Astrocyte of the cerebellum (primary cell): Measurements from ENCODE around the gene AQR.
A peak's percentile ranks its signal among the peaks of the same experiment; 100 is the strongest.

Experiments used
- DNase-seq: peaks from one replicate; pipeline ENCODE4 v3.0.0-alpha.2; 2011; ENCODE audit warnings: low read depth
- H3K4me3 ChIP-seq: 2 replicates; pipeline ENCODE4 v1.5.1; 2011; ENCODE audit warnings: mild to moderate bottlenecking, low read depth, low read length, moderate library complexity
- in situ Hi-C: cut with HindIII; loops from 2 replicates; pipeline ENCODE4 v1.10.0; 2017; ENCODE audit warnings: low sequenced_read_pairs
- TF ChIP-seq, protein P1 (sequence below): IDR thresholded peaks from 2 replicates; pipeline ENCODE4 v1.5.1; 2012; ENCODE audit warnings: low read length, low read depth, moderate library complexity, mild to moderate bottlenecking; ENCODE audit errors: missing control alignments

The AQR gene

DNA sequence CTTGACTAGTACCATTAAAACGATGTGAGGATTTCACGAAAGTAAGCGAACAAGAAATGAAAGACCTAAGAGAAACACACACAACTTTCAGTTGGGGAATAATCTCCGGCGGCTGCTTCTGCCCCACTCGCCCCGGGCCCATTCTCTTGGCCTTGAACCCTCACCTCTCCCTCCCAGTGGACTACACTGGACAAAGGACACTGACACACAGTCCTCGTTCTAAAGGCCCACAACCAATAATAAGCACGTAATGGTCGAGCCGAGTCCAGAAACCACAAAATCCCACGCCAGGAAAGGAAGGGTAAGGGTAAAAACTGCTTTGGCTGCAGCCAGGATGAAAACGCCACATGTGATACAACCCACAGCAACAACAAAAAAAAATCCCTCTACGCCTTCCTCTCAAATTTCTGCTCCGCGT is 18.1 kb upstream of the AQR start:
- TF ChIP-seq, protein P1, sequence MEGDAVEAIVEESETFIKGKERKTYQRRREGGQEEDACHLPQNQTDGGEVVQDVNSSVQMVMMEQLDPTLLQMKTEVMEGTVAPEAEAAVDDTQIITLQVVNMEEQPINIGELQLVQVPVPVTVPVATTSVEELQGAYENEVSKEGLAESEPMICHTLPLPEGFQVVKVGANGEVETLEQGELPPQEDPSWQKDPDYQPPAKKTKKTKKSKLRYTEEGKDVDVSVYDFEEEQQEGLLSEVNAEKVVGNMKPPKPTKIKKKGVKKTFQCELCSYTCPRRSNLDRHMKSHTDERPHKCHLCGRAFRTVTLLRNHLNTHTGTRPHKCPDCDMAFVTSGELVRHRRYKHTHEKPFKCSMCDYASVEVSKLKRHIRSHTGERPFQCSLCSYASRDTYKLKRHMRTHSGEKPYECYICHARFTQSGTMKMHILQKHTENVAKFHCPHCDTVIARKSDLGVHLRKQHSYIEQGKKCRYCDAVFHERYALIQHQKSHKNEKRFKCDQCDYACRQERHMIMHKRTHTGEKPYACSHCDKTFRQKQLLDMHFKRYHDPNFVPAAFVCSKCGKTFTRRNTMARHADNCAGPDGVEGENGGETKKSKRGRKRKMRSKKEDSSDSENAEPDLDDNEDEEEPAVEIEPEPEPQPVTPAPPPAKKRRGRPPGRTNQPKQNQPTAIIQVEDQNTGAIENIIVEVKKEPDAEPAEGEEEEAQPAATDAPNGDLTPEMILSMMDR, result no peak
- in situ Hi-C loops, result no loop called here

DNA sequence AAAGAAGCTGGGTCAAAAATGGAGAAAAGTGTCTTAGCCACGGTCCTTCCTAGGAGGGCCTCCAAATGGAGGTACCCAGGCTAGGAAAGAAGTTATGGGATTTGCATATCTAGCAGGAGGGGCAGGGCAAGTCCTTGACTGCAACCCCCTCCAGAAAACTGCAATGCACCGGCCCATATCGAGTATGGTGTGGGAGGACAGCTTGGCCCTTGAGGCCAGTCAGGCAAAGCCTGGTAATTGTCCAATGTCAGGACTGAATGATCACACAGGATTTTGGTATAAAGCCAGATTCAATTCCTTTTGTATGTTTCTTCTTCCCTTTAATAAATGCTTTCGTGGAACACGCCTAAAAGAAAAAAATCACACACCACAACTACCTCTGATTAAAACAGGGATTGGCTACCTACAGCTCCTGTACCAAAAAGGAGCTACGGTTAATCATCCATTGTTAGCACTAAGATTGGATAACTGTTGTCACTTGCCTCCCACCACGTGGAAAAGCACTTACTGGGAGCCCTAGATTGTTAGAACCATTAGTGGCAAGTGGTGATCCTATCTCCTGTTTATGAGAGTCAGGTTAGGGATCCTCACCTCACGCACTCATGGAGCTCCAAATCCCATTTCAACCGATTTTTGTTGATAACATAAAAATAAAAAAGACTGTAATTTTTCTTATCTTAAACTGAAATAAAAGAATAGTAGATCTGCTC is 17.4 kb upstream of the AQR start:
- H3K4me3 ChIP-seq, result peak overlapping the region; percentile 89
- TF ChIP-seq, protein P1, result no peak
- in situ Hi-C loops, result no loop called here
- no peak for DNase-seq

More for the DNA sequence above, 18.1 kb upstream of the AQR start:
- peak; percentile 13 for DNase-seq
- H3K4me3 ChIP-seq, result peak overlapping the region; percentile 89

DNA sequence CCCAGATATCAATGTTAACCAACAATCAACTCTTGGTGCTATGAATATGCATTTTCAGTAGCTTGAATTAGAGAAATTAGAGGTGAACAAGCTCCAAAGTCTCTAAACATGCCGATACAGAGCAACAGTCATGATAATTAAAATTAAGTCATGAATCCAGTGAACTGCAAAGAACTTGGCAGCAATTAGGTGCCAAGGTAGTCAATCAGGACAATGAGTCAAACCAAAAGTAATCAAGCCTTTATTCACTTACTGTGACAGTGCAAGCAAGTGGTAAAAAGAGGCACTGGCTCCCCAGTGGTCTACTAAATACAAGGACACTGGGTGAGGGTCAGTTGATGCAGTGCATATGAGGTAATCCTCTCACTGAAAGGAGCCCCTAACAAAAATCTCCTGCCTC is 16.8 kb upstream of the AQR start:
- no peak for DNase-seq
- in situ Hi-C loops, result no loop called here
- TF ChIP-seq, protein P1, result no peak
- peak overlapping the region; percentile 89 for H3K4me3 ChIP-seq

DNA sequence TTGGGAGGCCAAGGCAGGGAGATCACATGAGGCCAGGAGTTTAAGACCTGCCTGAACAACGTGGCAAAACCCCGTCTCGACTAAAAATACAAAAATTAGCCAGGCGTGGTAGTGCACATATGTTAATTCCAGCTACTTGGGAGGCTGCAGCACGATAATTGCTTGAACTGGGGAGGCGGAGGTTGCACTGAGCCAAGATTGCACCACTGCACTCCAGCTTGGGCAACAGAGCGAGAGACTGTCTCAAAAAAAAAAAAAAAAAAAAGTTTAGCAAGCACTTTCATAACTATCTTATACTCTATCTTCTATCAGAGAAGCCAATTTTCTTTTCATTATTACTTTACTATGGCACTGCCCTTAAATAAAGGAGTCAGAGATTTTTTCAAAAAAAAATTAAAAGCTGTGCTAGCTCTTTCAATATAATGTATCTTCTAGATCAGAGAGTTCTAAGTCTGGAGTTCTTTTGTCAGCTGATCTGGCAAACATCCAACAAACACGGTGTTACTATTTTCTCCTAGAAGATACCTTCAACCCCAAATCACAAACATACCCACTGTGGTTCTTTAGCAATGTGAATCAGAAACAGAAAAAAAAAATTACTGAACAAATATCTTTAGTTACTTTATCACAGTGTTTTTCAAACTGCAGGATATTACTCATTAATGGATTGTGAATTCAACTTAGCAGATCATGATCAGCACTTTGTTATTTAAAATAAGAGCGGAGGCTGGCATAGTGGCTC is 15.5 kb upstream of the AQR start:
- DNase-seq, result no peak
- H3K4me3 ChIP-seq, result no peak overlapping the region
- TF ChIP-seq, protein P1, result no peak
- in situ Hi-C loops, result no loop called here

DNA sequence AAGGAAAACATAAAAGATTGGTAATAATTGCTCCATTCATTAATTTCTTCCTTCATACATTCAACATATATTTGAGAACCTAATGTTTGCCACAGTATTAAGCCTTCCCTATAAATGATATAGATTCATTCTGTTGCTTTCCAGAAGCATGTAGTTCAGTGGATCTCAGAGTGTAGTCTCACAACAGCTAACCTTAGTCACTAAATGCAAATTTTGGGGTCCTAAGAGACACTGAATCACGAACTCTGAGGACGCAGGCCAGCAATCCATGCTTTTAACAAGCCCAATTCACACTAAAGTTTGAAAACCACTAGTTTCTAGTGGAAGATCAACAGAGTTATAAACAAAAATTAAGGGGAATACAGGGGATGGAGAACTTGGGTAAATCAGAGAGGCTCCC is 7.2 kb upstream of the AQR start:
- no peak overlapping the region for H3K4me3 ChIP-seq
- in situ Hi-C loops, result no loop called here
- DNase-seq, result no peak
- TF ChIP-seq, protein P1, result no peak

DNA sequence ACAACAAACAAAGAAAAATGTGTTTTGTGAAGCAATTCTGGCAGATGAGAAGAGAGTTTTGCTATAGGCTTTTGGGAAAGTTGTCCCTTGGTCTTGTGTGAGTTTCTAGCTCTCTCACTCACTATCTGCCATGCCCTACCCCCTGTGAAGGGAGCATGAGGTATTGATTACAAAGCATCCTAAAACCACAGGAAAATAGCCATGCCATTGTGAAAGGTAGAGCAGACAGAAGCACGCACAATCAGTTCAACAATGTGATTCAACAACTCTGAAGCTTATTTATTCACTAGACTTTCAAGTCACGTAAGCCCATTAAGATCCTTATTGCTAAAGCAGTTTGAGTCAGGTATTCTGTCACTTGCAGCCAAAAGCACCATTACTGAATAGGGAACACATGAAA is 6.5 kb upstream of the AQR start:
- TF ChIP-seq, protein P1, result no peak
- no peak overlapping the region for H3K4me3 ChIP-seq
- in situ Hi-C loops, result no loop called here
- DNase-seq, result no peak
